GM19452 (cell line): ENCODE results near the gene RNF148.

Source experiments
- ATAC-seq: cut with Tn5 transposase; IDR thresholded peaks from one replicate; pipeline ENCODE4 v1.9.1; 2021; ENCODE audit not compliant: unreplicated experiment

Gene RNF148, protein sequence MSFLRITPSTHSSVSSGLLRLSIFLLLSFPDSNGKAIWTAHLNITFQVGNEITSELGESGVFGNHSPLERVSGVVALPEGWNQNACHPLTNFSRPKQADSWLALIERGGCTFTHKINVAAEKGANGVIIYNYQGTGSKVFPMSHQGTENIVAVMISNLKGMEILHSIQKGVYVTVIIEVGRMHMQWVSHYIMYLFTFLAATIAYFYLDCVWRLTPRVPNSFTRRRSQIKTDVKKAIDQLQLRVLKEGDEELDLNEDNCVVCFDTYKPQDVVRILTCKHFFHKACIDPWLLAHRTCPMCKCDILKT

GRCh38 chr7:122702872-122703510 lies at the start of gene RNF148:
RNF148 (minus strand) TSS chr7:122702922; CDS start chr7:122702750, 172 bp downstream.
- ATAC-seq: no peak

- no peak for ATAC-seq
Measured at GRCh38 chr7:122750389-122750788, 47.7 kb upstream of the RNF148 start.

DNA sequence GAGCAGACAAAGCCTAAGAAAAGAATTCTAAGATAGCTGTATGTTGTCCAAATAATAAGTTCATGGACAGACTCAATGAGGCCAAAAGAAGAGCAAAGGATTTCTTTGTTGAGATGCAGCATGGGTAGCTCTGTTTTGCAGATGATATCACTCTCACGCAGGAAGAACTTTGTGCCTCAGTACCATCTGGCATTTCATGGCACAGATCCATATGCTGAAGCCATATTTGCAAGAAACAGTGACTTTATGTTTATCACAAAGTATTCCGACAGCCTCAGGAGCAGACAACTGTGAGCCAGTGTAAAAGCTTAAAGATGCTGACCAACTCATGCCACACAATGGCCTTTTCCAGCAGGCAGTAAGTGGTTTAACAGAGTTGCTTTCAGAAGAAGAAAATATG lies 45.5 kb upstream of the RNF148 start:
- ATAC-seq: no peak

- no peak for ATAC-seq
Measured at GRCh38 chr7:122746948-122747347, 44.2 kb upstream of the RNF148 start.

GRCh38 chr7:122743211-122743610 lies 40.5 kb upstream of the RNF148 start:
- no peak for ATAC-seq

DNA sequence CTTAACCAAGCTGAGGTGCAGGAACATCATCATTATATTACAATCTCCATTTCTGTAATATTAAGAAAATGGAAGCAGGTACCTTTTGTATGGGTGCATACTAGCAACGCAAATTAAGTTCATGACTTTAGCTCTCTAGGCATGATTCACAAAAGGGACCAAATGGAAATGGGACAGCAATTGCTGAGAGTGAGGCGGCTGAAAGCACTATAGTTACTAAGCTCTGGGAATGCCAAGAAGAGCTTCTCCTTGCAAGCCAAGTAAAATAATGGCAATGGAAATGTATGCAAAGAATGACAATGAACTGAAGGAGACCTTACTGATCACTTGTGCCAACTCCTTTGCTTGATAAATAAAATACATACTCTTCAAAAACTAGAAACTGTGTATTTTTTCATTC lies 36.2 kb upstream of the RNF148 start:
- no peak for ATAC-seq

DNA sequence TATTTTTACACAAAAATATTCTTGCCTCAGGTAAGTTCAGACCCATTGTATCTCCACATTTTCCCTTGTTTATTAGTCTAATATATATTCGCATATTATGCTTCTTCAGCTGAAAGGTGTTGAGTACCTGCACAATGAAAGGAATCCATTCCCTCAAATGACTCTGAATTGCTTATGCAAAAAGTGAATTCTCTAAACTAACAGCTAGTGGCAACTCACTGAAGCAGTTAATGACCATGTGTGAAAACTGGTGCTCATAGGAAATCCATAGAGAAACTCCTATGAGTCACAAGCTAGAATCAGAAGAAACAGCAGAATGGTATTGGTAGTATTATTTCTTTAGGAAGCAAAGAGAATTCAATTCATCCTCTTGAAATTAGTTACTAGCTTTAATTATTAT lies 33.5 kb upstream of the RNF148 start:
- ATAC-seq: no peak

GRCh38 chr7:122727759-122728158 lies 25.0 kb upstream of the RNF148 start:
- ATAC-seq: no peak

DNA sequence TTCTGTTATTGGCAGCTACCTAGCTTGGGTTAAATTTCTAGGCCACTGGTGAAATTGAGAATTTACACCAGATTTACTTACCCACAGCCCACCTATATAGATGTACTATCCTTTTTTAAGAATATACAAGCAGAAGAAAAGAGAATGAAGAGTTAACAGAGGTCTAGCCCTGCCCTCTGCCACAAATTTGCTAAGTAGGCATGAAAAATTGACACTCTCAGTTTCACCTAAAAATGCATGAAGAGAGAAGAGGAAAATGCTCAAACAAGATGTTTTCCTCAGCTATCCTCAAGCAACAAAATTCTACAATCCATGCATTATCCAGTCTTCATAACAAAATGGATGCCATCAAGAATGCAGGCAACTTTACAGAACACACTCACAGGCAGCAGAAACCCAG lies 24.6 kb upstream of the RNF148 start:
- ATAC-seq: no peak

GRCh38 chr7:122726881-122727280 lies 24.2 kb upstream of the RNF148 start:
- no peak for ATAC-seq

- no peak for ATAC-seq
Measured at GRCh38 chr7:122724366-122724765, 21.6 kb upstream of the RNF148 start.

DNA sequence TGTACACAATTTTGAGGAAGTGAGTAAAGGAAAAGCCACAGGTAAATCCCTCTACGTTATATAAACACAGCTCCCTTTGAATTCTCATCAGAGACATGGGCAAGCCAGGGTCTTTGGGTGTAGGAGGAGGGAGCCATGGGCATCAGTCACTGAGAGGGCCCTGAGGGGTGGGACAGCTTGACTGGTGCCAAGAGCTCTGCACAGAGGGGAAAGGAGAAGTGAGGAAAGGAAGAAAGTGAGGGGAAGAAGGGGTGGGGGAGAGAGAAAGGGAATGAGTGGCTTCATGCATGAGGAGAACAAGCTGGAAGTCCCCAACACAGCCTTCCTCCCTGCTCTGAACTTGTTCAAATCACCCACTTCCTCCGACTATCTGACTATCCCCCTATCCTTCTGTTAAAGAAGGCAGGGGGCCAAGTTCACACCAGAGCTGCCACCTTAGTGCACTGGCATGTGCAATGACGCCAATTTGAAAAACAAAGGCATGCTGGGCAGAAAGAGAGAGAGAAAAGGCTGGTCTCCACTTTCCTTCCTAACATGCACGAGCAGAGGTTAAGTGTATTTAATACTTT lies 16.4 kb upstream of the RNF148 start:
- no peak for ATAC-seq

- no peak for ATAC-seq
Measured at GRCh38 chr7:122717356-122718089, 14.8 kb upstream of the RNF148 start.

GRCh38 chr7:122715183-122715582 lies 12.5 kb upstream of the RNF148 start:
- ATAC-seq: no peak

DNA sequence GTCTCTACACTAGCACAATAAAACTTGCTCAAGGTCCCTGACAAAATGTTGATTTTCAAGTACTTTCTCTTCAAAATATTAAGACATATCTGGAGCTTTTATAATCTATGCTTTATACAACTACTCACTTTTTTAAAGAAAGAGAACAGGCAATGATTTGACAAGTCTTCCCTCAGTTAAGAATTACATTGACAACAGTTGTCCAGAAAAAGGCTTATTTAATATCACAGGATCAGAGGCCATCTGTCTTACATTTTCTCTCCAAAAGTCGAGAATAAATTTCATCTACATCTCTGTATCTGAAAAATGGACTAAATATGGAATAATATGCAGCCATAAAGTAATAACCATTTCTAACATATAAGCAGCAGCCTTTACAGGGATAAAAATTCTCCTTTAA lies 8.2 kb upstream of the RNF148 start:
- no peak for ATAC-seq

DNA sequence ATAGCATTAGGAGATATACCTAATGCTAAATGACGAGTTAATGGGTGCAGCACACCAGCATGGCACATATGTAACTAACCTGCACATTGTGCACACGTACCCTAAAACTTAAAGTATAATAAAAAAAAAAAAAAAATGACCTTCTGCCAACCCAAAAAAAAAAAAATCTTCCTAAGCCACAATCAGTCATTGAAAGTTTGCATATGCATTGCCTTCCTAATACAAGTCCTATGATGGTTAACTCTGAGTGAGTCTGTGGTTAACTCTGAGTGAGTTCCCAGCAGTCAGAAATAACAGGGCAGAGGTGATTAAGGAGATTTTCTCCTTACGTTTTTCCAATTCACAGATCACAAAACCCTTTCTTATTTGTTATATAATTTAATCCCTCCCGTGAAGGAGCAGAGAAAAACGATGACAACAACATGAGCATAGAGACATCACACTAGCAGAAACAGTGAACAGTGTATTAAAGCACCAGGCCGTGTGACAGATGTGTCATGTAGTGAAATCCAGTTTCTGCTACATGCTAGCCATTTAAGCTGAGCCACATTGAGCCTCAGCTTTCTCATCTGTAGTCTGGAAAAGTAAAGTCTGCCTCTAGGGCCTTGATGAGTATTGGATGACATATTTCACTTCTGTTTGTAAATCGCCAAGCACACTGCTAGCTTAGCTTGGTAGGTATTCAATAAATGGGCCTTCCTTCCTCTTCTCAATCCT lies 7.4 kb upstream of the RNF148 start:
- no peak for ATAC-seq

GRCh38 chr7:122706836-122707235 lies 4.1 kb upstream of the RNF148 start:
- ATAC-seq: no peak

DNA sequence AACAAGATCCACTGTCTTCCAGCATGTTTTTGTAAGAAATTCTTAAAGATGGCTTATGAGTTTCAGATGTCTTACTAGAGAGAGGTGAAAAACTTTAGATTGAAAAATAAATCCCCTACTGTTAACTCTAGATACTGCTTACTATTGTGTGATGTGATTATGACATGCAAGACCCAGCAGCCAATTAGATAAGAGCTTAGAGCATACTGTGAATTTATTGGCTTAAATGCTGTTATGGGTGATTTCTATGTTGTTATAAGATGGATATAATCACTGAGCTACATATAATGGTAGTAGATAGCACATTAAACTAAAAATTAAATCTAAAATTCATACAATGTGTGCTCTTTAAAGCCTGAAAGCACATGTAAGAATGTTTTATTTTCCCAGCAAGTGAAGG lies 3.7 kb downstream of the RNF148 start, which contains the start of gene RNF133:
Gene RNF133 (minus strand): TSS at position 101 of the 400 bp plus-strand sequence. CDS start 199 bp downstream, outside the sequence.
- ATAC-seq: no peak

DNA sequence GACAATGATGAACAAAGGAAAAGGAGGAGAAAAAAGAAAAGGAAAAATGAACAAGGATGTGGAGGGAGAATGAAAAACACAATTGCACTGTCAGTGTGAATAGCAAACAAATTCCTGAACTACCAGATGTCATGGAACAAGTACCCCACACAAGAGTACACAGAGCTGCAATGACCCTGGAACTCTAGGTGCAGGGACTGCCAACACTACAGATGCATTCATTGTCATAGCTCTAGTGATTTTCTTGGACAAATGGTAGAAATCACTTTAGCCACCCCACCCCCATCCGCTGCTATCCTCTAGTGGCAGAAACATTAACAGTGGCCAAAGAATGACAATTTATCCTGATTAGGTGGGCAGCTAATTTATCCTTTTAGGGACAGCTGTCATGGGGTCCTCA lies 6.9 kb downstream of the RNF148 start:
- ATAC-seq: no peak

GRCh38 chr7:122694697-122695096 lies 8.0 kb downstream of the RNF148 start:
- ATAC-seq: no peak

DNA sequence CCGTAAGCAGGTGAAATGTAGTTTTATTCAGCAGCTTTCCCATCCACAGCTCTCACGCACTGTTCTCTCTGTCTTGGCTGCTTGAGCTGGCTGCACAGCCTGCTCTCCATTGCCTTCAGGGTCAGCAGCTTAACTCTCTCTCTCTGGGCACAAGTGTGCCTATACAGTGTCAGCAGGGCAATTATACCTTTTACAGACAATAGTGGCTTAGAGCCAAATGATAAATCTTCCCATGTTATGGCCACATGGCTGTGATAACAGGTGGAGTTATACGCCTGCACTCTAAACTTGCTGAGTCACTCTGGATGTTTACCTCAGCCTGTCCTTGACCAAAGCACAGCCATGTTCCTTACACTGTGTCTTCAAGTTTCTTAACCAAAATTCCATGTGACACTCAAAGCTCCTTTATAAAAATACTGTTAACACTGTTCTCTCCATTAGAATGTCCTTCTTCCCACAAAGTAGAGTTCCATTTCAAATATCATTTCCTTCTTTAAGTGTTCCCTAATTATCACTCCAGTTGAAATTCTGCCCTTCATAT lies 9.9 kb downstream of the RNF148 start:
- no peak for ATAC-seq
